ENCODE results near the gene SPSB2. TPM values are rescaled to one million over a fixed set of nuclear protein-coding genes. Genes with fewer than 3 reads are reported as not detected.

The SPSB2 gene
- total and polyA plus RNA-seq, 9 of the 15 experiments (the other 6 are each of a cell fraction or from before 2014, with no cell fraction given), result 0.10 to 10.6 (median 1.9) TPM

GRCh38 chr12:6851921-6852650, 21.0 kb downstream of the SPSB2 start, which contains the start of gene USP5 (continued):
- TF ChIP-seq REST (IDR thresholded peaks at IDR 0.05; ENCODE audit: borderline replicate concordance) (no peak), REST (CRISPR knock-in tag; IDR thresholded peaks at IDR 0.05; ENCODE audit: low read depth) (peak; percentile 77), ZNF311 (CRISPR knock-in tag; IDR thresholded peaks at IDR 0.05) (peak; percentile 95), E2F6 (IDR thresholded peaks at IDR 0.05; ENCODE audit: borderline replicate concordance in 1 of 2, extremely low read depth in 1 of 2, insufficient read depth in 1 of 2, insufficient read length in 1 of 2, low read depth in 1 of 2, low read length in 1 of 2, poor library complexity in 1 of 2, severe bottlenecking in 1 of 2) (peak; percentile 47 to 78), KLF10 (CRISPR knock-in tag; IDR thresholded peaks at IDR 0.05) (no peak), IRF9 (tag; IDR thresholded peaks at IDR 0.05) (peak; percentile 70), TEAD2 (tag; IDR thresholded peaks at IDR 0.05) (peak; percentile 73), FOS (IDR thresholded peaks at IDR 0.05; ENCODE audit: extremely low read depth, insufficient read length) (peak; percentile 89), TOE1 (IDR thresholded peaks at IDR 0.05; ENCODE audit: borderline replicate concordance) (0 out of 2 replicates have a peak, but pooled peaks have one; percentile 21), TOE1 (CRISPR knock-in tag; IDR thresholded peaks at IDR 0.05; ENCODE audit: borderline replicate concordance, low read depth) (no peak), XRCC3 (IDR thresholded peaks at IDR 0.05) (no peak)
- TF ChIP-seq, protein P1, sequence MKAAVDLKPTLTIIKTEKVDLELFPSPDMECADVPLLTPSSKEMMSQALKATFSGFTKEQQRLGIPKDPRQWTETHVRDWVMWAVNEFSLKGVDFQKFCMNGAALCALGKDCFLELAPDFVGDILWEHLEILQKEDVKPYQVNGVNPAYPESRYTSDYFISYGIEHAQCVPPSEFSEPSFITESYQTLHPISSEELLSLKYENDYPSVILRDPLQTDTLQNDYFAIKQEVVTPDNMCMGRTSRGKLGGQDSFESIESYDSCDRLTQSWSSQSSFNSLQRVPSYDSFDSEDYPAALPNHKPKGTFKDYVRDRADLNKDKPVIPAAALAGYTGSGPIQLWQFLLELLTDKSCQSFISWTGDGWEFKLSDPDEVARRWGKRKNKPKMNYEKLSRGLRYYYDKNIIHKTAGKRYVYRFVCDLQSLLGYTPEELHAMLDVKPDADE (conservative IDR thresholded peaks at IDR 0.05; ENCODE audit: control insufficient read depth, low read depth, low read length), result peak; percentile 100
- TF ChIP-seq, protein P2, sequence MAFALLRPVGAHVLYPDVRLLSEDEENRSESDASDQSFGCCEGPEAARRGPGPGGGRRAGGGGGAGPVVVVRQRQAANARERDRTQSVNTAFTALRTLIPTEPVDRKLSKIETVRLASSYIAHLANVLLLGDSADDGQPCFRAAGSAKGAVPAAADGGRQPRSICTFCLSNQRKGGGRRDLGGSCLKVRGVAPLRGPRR (CRISPR knock-in tag; IDR thresholded peaks at IDR 0.05), result peak; percentile 82; the same call in 1 of the 2 replicates

Measured in K562 (cell line).